Measurements from ENCODE around the gene CFAP92.

The CFAP92 gene

DNA sequence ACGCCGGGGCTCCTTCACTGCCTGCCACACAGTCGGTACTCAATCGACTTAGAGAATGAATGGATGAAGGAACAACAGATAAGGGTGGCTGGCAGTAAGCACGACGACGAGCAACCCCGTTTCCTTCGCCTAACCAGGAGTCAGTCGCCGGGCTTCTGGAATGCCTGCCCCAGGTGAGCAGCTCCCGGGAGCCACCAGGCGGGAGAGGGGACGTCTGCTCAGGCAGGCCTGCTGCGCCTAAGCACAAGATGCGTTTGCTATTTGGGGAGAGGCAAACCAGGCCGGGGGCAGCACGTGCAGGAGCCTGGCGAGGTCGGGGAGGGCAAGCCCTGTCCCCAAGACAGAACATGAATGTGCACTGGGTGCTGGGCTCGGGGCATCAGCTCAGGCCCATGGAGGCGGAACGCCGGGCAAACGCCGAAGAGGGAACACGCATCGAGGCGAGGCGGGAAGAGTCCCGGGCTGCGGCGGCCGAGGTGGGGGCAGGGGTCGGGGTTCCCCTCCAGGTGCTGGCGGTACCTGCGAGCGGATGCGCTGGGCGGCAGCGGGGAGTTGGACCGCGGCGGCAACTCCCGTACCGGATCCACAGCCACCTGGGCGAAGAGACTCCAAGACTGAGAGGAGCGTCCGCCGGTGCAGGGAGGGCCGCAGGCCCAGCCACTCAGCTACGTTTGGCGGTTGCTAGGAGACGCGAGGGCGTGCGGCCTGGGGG is at the start of gene CFAP92:
TSS of gene CFAP92 (minus strand) at position 616 of the 712 bp plus-strand sequence. CDS start 772 bp downstream, outside the sequence.
- DNase-seq, result peak; percentile 87

- no peak for DNase-seq
Observed at GRCh38 chr3:129040579-129041300, 46.9 kb upstream of the CFAP92 start.

DNA sequence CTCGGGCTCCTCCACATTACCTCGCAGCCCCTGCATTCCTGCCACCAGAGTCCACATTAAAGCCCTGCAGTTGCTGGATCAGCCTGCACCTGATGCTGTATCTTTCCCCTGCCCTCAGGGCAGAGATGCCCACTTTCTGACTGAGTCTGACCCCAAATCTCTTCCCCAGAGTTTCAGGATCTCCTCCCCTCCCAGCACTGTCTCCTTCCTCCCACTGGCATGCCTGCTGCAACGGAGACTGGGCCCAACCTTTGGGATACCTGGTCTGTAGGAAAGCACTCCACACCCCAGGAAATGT is 46.1 kb upstream of the CFAP92 start:
- DNase-seq, result no peak

DNA sequence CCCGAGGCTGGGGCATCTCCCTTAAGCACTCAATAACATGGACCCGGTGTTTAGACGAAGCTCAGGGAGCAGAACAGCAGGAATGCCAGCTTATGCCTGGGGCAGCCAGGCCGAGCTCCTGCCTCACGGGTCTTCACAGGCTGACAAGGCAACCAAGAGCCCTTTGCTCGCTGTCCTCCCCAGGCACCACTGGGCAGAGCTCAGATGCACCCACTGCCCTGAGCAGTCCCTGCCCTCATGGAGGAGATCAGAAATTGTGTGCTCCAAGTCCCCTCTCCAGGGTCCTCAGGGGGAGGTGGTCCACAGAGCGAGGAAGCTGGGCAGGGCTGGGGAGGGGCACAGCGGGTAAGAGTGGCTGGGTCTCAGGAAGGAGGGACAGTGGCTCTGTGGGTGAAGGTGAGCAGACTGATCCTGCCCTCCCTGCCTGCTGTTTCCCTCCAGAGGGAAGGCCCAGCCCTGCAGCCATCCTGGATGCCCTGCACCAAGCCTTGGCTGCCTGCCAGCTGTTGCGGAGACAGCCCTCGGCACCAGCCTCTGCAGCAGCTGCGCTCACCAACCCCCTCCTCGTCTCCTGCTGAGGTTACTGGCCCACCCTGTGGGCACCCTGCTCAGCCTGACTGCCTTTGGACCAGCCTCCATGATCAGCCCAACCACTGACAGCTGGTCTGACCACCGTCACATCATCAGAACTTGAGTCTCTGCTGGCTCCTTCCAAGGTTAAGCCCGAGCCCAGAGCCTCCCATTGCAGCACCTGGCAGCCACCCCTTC is 45.6 kb upstream of the CFAP92 start:
- DNase-seq, result peak; percentile 51

- DNase-seq, result no peak
Observed at GRCh38 chr3:129038121-129038855, 44.4 kb upstream of the CFAP92 start.

DNA sequence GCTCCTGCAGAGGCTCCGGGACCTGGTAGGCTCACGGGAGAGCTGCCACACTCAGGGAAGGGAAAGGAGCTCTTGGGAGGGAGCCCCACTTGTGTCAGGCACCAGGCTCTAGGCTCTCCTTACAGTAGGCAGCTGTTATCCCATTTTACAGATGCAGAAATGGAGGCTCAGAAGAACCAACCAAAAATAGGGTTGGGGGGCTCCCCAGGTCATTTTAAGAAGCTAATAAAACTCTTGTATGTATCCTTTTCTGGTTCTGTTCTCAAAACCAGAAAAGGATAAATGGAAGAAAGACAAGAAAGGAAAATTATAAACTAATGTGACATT is 43.2 kb upstream of the CFAP92 start:
- no peak for DNase-seq

GRCh38 chr3:129036222-129037092 is 42.6 kb upstream of the CFAP92 start:
- DNase-seq, result no peak

DNA sequence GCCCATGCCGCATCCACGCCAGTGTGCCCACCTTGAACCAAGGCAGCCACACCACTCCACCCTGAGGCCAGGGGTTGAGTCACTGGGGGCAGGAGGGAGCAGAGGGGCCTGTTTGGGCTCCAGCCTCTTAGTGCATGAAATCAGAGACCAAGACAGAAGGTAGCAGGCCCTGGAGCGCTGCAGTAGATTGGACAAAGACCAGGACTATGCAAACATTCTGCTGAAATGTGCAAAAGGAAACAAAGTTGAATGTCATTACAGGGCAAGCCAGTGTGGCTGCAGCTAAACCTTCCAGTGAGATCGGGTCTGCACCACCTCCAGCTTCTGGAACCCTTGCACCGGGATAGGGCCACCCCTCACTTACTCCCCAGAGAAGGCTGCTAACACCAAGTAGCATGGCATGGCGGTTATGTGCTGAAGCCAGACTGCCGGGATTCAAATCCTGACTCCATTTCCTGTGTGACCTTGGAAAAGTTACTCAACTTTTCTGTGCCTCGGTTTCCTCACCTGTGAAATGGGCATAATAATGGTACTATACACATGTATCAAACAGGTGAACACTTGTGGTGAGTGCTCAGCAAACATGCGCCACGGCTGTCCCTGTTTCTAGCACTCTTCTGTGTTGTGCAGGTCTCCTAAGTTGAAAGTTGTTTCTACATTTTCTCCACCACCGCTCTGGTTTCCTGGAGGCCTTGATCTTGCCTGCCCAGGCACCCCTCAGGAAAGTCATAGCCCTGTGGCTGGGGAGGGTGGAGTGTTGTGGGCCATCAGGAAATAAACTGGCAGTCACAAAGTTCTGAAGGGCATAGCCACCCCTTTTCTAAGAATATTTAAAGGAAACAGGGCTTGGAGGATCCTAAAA is 41.7 kb upstream of the CFAP92 start:
- no peak for DNase-seq

GRCh38 chr3:129034642-129035041 is 40.8 kb upstream of the CFAP92 start:
- DNase-seq, result no peak

GRCh38 chr3:129033633-129034321 is 39.9 kb upstream of the CFAP92 start:
- no peak for DNase-seq

DNA sequence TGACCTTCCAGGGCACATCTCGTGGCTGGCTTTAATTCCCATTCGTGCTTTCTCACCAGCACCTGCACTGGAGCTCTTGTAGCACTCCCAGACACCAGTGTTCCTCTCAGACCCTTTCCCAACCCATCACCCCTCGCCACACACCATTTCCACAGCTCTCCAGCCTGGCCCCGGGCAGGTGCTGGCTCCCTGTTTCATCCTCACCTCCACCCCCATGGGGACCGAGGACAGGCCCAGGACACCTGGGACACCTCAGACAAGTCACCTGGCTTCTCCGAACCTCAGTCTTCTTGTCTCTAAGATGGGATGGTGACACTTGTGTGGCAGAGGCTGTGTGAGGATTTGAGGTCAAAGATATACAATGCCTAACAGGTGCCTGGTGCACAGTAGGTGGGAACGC is 39.3 kb upstream of the CFAP92 start:
- no peak for DNase-seq

- DNase-seq, result no peak
Observed at GRCh38 chr3:129032716-129033115, 38.8 kb upstream of the CFAP92 start.

DNA sequence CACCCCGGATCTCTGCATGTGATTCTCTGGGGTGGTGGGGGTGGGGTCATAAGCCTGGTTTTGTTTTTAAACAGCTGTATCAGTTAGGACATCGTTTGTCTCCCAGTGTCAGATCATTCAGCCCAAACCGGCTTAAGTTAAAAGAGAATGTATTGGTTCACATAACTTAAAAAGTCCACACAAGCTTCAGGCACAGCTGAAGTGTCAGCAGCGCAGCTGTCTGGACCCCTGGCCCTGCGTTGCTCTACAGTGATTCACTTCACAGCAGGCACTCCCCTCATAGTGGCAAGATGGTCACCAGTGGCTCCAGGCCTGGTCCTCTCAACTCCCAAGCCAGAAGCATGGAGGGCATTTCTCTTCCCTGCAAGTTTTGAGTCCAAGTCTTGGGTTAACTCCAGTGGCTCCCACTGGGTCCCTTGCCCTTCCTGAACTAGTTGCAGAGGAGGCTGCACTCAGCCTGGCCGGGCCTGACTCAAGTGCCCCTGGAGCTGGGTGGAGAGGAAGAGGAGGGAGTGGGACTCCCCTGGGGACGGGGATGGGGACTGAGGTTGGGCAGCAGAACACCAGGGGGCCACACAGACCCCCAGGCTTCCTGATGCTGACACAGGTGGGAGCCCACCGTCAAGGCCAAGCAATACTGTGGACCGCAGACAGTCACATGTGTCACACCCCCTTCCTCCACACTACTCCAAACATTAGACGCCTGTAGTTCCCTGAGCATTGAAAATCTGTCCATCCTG is 37.8 kb upstream of the CFAP92 start:
- DNase-seq, result no peak

- no peak for DNase-seq
Observed at GRCh38 chr3:129030611-129031010, 36.7 kb upstream of the CFAP92 start.

GRCh38 chr3:129028866-129029265 is 35.0 kb upstream of the CFAP92 start:
- no peak for DNase-seq

GRCh38 chr3:129027544-129027880 is 33.6 kb upstream of the CFAP92 start:
- DNase-seq, result no peak

DNA sequence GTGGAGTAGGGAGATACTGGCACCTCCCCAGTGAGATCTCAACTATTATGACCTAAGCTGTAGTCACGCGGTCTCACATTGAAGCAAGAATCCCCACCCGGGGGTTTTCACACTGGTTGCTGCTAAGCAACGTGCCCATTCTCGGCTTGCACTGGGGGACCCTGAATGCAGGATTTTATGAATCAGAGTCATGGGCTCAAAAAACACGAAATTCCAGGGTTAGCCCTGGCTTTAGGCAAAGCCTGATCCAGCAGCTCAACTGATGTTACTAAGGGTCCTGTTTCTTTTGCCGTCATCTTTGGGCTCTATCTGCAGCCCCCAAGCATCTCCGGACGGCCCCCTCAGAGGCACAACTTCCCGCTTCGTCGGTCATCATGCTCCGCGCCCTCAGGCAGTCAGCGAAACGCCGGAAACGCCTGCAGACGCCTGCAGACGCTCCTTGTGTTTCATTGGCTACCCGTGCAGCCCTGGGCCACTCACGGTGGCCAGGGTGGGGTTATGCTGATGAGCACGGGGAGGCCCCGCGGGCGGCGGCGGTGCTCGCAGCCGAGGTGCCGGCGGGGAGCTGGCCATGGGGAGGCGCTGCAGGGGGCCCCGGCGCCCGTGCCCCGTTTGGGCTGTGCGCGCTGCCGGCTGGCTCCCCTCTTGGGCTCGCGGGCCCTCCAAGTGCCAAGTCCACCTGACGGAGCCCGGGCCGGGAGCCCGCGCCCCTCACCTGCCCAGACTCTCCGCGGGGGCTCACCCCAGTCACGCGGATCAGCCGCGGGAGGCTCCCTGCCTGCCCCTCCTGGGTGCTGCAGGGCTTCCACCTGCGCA is 33.1 kb upstream of the CFAP92 start:
- peak; percentile 81 for DNase-seq

DNA sequence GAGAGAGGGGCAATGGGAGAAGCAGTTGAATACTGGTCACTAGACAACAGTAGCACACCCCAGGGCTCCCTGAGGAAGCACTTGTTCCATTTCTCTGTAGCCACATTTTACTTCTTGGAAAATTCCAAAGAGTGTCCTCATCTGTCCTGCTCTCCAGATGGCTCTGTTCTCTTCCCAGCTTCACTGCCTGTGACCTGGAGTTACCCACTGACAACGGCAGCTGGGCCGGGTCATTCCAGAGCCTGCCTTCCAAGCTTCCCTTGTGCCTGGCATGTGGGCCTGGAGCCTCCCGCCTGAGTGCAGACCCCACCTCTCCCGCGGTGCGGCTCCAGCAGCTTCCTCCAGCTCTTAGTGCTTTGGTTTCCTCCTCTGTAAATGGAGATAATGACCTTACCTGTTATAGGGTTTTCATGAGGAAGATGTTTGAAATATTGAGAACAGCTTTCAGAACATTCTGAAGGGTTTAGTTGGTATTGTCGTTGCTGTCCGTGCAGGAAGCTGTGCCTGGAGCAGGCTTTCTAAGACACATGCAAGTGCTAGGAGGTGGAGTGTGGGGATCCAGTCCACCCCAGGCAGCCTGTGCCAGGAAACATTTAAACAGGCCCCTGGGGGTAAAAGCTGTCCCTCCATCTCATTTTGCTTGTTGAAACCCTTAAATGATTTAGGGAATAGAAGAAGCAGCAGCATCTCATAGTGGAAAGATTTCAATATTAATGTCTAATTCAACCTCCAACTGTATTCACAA is 32.0 kb upstream of the CFAP92 start:
- DNase-seq, result no peak

DNA sequence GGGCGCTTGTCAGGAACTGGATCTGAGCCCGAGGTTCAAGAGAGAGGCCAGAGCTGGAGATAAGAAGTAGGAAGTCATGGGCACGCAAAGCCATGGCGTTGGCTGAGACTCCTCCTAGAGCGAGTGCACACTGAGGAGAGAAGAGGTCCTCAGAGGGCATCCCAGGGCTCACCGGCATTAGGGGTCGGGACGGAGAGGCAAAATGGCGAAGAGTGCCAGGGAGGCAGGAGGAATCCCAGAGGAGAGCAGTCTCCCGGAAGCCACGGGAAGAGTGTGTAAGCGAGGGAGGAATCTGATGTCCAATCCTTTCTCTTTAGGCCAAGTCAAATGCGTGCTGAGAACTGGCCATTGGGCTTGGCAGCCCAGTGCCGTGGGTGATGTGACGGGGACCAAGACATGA is 31.2 kb upstream of the CFAP92 start:
- no peak for DNase-seq
